SK-N-SH (cell line): Measurements from ENCODE around the gene RECK.

Experiments
- EP300 ChIP-seq, 2 experiments: IDR thresholded peaks; 2 replicates each; pipeline versions ENCODE4 v1.4.0 to v1.6.1; 2012; ENCODE audit warnings: borderline replicate concordance in 1 of 2, low read depth in 1 of 2, low read length in 1 of 2
- TF ChIP-seq, protein P1 (sequence below): IDR thresholded peaks from 2 replicates; pipeline ENCODE4 v1.4.0; 2012; ENCODE audit warnings: low read depth, borderline replicate concordance

DNA sequence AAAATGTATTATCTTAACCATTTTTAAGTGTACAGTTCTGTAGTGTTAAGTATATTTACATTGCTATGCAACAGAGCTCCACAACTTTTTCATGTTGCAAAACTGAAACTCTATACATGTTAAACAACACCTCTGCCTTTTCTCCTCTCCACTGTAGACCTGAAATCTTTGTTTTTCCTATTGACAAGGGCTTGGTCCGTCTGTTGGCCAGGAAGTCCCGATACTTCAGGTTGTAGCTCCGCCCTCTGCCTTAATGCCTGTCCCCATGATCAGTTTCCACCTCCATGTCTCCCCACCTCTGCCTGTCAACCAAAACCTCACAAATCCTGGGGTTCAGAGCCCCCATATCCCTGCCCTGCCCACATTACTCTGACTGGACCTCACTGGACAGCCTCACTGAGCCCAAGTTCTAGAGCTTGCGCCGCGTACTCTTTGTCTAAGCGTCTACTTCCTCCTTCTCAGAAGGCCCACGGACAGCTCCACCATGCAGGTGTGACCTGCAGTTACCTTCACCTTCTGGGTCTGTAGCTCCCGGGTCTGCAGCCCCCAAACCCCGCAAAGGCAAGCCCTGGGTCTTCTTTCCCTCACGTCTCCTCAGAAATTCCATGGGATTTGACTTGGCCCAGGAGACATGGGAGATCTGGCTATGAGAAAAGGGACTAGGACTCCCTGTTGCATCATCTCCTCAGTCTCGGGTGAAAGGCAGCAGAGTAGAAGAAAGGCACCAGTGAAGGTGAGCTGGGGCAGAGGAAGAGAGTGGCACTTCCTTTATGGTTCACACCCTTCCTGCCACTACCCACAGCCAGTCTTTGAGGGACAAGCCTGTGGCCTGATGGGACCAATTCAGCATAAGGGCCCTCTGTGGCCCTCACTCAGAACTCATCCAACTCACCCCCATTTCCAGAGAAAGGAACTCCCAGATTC lies 107.9 kb downstream of the RECK start:
- TF ChIP-seq, protein P1, sequence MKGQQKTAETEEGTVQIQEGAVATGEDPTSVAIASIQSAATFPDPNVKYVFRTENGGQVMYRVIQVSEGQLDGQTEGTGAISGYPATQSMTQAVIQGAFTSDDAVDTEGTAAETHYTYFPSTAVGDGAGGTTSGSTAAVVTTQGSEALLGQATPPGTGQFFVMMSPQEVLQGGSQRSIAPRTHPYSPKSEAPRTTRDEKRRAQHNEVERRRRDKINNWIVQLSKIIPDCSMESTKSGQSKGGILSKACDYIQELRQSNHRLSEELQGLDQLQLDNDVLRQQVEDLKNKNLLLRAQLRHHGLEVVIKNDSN, result no peak
- TF ChIP-seq EP300 (IDR thresholded peaks at IDR 0.05; ENCODE audit: borderline replicate concordance in 1 of 2, low read depth in 1 of 2, low read length in 1 of 2), result no peak
